Choroid plexus epithelial cell (primary cell): ENCODE measurements around the gene EXD2.

Experiments used
- DNase-seq: peaks from one replicate; pipeline ENCODE4 v3.0.0-alpha.2; 2010; ENCODE audit warnings: low read depth
- H3K4me3 ChIP-seq: 2 replicates; pipeline ENCODE4 v1.5.1; 2011; ENCODE audit warnings: low read depth, mild to moderate bottlenecking, control low read depth, low read length, moderate library complexity
- CTCF ChIP-seq: conservative IDR thresholded peaks from 2 replicates; pipeline ENCODE4 v1.5.1; 2011; ENCODE audit warnings: low read depth, mild to moderate bottlenecking, control low read depth, inconsistent platforms, low read length, moderate library complexity

Gene EXD2

GRCh38 chr14:69237142-69237541 lies 45.8 kb downstream of the EXD2 start:
- DNase-seq: no peak
- no peak for TF ChIP-seq CTCF
- no peak overlapping the region for H3K4me3 ChIP-seq

GRCh38 chr14:69237584-69237983 lies 46.3 kb downstream of the EXD2 start:
- no peak for DNase-seq
- TF ChIP-seq CTCF: no peak

GRCh38 chr14:69238883-69239282 lies 47.6 kb downstream of the EXD2 start:
- H3K4me3 ChIP-seq: no peak overlapping the region
- TF ChIP-seq CTCF: no peak
- no peak for DNase-seq

More at GRCh38 chr14:69237584-69237983, 46.3 kb downstream of the EXD2 start:
- no peak overlapping the region for H3K4me3 ChIP-seq

DNA sequence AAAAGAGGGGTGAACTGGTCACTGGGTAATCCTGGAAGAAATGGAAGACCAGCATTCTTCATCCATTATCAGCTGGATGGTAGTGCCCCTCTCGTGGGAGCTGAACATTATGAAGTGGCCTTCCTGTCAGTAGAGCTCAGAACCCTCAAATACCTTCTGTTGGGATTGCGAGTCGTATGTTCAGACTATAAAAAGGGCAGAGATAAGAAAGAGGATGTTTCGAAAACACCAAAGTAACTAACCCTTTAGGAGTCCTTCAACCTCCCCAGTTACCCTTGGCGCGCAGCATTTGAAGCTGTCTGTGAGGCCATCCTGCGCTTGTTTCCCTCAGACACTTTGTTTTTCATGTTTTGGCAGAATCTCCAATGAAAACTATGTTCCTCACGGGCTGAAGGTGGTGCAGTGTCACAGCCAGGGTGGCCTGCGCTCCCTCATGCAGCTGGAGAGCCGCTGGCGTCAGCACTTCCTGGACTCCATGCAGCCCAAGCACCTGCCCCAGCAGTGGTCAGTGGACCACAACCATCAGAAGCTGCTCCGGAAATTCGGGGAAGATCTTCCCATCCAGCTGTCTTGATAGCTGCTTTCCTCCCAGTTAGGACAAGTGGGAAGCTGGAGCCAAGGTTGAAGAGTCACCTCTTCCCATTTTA lies 49.4 kb downstream of the EXD2 start:
- DNase-seq: no peak
- TF ChIP-seq CTCF: no peak
- H3K4me3 ChIP-seq: no peak overlapping the region

DNA sequence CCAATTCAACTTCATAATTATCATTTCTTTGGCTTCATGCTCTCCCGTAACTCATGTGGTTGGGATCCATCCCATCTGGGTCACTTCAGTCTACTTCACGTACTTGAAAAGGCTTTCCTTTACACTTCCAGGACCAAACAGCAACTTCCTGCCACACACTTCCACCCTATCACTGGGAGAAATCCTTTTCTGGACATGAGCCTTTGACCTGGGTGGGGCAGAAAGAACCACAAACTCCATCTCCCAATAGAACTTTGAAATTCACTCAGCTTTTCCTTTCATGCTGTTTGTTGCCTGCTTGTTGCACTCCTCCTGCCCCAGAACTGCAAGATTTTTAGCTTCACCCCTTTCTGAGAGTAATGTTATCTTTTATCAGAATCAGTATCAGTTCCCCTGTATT lies 50.3 kb downstream of the EXD2 start:
- no peak overlapping the region for H3K4me3 ChIP-seq
- DNase-seq: no peak
- no peak for TF ChIP-seq CTCF

- TF ChIP-seq CTCF: peak; percentile 75
- peak; percentile 87 for DNase-seq
- no peak overlapping the region for H3K4me3 ChIP-seq
Measured at GRCh38 chr14:69242311-69243224, 51.3 kb downstream of the EXD2 start.
